Vagina (tissue), 2 donors: ENCODE measurements around the gene LRRC1.

ENCODE experiments used
- CTCF ChIP-seq, 3 experiments: fragments of 450-650 bp in 2 of 3; fragments of 200-600 bp in 1 of 3; sonication (generic) in 1 of 3; IDR thresholded peaks; one replicate each; pipeline ENCODE4 v1.5.1; 2017 to 2019; ENCODE audit warnings: antibody characterized with exemption in 3 of 3, mild to moderate bottlenecking in 2 of 3, moderate library complexity in 2 of 3
- POLR2A ChIP-seq, 2 donors: fragments of 450-650 bp; IDR thresholded peaks; one replicate each; pipeline ENCODE4 v1.6.1; 2017; ENCODE audit warnings: antibody characterized with exemption in 2 of 2, mild to moderate bottlenecking in 2 of 2, moderate library complexity in 2 of 2

GRCh38 chr6:53786832-53787231 is 8.0 kb upstream of the LRRC1 start:
- TF ChIP-seq POLR2A (IDR thresholded peaks at IDR 0.05), result no peak
- TF ChIP-seq CTCF (IDR thresholded peaks at IDR 0.05), result no peak
